Measurements from ENCODE around the gene METTL16.

GRCh38 chr17:2410951-2411350 lies 100.7 kb downstream of the METTL16 start:
- TF ChIP-seq CTCF (IDR thresholded peaks at IDR 0.05), result no peak
- no peak for TF ChIP-seq POLR2A (IDR thresholded peaks at IDR 0.05)

Data from heart left ventricle (tissue), 13 donors.